ENCODE data around the gene DRAP1.

DNA sequence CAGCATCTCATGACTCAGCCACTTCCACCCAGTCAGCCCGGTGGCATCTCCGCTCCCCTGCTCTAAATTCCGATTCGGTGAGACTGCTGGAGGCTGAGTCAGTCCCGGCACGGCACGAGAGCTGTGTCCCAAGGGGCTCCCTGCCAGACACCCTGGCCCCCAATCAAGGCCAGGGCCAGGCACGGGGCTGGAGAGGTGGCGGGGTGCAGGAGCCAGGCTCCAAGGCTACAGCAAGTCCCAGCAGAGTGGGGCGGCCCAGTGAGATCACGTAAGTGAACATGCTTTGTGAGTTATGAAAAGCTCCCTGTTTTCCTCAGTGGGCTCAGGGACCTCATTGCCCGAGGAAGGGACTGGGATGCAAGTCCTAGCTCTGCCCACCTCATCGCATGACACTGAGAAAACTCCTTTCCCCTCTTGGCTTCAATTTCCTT lies 3.4 kb upstream of the DRAP1 start:
- no peak for TF ChIP-seq EZH2phosphoT487 (IDR thresholded peaks at IDR 0.05; ENCODE audit: borderline replicate concordance, low read length)
- TF ChIP-seq, protein P1, sequence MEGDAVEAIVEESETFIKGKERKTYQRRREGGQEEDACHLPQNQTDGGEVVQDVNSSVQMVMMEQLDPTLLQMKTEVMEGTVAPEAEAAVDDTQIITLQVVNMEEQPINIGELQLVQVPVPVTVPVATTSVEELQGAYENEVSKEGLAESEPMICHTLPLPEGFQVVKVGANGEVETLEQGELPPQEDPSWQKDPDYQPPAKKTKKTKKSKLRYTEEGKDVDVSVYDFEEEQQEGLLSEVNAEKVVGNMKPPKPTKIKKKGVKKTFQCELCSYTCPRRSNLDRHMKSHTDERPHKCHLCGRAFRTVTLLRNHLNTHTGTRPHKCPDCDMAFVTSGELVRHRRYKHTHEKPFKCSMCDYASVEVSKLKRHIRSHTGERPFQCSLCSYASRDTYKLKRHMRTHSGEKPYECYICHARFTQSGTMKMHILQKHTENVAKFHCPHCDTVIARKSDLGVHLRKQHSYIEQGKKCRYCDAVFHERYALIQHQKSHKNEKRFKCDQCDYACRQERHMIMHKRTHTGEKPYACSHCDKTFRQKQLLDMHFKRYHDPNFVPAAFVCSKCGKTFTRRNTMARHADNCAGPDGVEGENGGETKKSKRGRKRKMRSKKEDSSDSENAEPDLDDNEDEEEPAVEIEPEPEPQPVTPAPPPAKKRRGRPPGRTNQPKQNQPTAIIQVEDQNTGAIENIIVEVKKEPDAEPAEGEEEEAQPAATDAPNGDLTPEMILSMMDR (IDR thresholded peaks at IDR 0.05; ENCODE audit: low read depth, low read length, poor library complexity, severe bottlenecking), result no peak

Data from DOHH2 (cell line).